Measurements from ENCODE around the gene DRD3.

DRD3 gene

DNA sequence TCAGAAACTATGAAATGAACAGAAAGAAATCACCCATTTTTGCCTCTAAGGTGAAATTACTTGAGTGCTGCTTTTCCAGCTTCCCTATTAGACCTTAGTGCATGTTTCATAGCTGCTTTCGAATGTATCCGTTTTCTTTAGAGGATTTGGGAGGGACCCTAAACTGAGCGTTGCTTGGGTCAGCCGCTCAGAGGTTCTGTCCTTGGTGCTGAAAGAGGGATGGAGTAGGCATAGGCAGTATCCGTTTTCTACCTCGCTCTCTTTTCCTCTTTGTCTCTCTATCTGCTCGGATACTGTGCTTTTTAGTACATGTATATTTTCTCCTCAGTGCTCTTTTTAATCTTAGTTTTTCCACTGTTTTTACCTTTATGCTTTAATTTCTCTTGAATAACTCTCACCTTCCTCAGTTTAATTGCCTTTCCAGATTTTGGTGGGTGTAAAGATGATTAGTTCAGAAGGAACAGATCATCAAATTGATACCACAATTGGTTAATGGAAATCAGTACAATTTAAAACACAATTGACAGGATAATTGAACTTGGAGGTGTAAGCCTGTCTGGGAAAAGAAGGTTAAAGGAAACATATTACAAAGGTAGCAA lies at the start of gene DRD3:
Gene DRD3 (minus strand): TSS at position 283 of the 599 bp plus-strand sequence. CDS start 7,060 bp downstream, outside the sequence.
- DNase-seq: peak; percentile 9

DNA sequence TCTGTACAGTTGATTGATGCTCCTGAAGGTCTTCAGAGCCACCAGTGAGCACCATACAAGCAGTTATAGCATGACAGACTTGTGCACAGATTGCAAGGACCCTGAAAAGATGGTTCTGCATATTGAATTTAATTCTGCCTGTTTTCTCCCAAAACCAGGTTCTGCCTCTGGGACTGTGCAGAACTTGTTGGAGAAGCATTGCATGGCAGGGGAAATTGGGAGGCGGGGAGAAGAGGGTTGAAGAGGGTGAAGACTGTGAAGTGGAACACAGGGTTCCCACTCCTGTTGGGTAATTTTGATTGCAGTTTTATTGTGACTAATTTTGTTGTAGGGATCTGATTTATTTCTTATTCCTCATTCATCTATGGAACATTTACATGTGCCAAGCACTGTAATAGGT lies 48.2 kb upstream of the DRD3 start:
- no peak for DNase-seq

DNA sequence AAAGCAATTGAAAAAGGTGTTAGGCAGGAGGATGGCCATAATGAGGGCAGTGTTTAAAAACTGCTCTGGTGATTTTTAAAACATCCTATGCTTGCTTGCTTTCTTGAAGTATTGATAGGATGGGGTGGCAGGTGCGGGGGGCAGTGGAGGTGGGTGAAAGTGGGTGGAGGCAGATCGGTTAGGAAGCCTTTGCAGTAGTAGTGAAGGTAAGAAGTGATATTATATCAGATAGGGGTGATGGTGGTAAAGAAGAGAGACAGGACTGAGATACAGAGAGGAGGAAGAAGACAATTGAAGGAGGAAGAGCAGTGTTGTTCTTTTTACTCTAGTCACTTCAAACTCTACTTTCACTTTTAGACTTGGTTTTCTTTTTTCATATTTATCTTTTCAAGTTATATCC lies 47.5 kb upstream of the DRD3 start:
- no peak for DNase-seq

DNA sequence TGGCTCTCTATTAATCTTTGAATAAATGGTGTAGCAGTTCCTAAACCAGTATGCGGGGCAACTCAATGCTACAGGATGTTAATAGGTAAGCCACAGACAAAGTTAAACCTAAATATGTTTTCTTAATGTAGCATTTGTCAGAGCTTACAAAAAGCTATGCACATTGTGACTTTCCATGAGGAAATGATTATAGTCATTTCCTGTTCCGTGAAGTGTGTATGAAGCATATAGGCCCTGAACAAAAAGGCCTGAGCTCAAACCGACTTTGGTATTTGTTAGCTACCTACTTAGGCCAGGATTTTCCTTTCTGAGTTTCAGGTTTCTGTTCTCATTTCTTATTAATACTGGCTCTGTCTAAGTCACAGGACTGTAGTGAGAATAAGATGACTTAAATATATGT lies 44.3 kb upstream of the DRD3 start:
- no peak for DNase-seq

DNA sequence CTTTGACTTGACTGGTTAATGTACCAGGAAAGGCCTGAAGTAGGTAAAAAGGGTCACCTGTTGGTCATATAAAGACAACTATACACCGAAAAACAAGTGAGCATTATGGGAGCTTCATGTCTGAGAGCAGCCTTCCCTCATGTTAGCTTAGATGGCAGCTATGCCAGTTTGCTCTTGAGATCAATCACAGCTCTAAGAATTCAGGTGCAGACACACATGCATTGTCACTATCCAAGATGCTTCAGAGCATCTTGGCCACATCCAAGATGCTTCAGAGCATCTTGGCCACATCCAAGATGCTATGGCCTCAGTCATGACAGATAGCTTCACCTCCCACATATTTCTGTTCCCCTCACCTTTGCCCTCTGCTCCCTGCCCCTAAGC lies 43.0 kb upstream of the DRD3 start:
- DNase-seq: no peak

DNA sequence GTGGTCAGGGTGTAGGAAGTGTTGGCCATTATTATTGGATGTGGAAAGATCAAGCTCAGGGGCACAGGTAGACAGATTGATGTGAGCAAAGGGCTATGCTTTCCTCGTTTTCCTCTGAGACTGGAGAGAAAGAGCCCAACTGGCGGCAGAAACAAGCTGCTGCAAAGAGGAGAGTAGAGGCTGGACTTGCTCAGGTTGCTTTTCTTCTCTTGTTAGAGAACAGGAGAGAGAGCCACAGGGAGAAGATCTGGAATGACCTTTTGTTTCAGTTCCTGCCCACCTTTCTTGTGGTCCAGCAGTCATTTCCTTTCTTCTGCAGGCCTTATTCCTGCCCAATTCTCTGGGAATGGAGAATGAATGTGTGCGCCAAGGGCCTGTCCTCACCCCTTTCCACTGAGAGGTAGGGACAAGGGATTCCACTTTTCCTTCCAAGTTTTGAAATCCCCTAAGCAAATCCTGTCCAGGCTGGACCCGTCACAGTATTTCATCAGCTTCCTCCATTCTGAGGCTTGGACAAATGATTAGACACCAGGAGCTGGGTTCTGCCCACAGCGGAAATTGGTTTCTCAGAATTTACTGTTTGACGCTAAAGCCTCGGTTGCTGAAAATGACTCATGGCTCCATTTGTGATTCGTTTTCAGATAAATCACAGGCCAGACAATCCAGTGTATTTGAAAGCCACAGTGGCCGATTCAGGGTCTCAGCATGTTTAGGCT lies 42.5 kb upstream of the DRD3 start:
- peak; percentile 68 for DNase-seq

DNA sequence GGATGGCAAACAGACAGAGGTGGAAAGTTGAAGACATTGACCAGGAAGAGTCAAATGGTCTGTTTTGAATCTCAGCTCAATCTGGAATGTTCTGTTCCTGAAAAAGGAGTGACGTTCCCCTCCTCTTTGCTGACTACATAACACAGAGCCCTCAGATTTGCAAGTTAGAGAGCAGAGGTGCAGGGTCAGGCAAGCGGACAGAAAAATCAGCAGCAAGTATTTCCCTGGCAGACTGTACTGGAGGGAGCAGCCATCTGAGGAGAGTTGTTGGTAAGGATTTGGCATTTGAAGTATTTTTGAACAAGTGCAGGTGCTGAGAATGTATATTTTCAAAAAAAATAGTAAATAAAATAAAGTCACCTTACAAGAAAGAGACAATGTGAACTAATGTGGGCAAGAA lies 40.9 kb upstream of the DRD3 start:
- no peak for DNase-seq

DNA sequence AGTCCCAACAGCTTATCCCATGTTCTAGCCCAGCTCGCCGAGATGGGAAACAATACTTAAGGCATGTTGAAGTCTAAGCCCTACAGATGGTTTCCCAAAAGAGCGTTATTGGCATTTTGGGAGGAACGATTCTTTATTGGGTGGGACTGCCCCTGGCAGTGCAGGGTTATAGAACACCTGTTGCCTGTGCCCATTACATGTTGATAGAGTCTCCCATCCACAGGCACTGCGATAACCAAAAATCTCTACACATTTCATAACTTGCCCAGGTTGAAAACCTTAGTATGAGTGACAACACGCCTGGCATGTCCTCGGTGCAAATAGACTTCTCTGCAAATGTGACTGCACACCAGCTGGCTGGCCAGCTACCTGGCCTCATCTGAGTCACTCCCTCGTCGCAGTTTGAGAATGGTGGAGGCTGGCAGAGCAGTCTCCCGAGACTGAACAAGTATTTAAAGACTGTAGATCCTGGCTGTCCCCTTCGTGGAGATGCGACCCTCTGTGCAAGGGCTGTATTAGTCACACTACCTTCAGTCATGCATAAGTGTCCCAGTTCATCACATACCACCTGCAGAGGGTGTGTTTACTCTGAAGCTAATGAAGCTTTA lies 39.8 kb upstream of the DRD3 start:
- peak; percentile 38 for DNase-seq

DNA sequence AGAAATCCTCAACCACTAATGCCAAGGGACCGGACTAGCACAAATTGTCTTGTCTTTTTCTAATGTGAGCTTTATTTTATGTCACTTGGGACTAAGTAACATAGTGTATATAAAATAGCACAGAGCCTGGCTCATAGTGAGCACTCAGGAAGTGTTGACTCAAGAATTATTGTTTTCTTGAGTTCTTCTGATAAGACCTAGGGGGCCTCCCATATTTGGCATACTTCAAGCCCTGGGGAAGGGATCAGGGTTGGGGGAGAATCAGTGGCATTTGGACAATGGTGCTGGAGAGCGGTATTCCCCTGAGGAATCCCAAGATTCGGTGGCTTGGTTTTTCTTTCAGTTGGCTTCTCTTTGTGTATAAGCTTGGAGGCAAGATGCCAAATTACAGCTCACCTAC lies 39.2 kb upstream of the DRD3 start:
- no peak for DNase-seq

DNA sequence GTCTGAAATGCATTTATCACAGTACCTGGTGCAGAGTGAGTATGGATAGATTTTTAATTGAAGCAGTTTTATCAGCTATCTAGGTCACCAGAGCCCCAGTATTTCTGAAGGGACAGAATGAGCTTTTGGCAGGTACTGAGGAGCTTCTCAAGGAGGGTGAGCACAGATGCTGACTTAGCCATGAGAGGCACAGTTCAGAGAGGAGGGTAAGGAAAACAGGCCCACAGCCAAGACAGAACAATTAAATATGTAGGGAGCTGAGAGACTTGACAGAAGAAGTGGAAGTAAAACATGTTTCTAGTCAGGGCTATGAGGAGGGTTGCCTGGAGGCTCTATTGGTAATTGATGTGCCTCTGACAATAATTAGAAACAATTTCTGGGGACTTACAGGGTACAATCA lies 38.4 kb upstream of the DRD3 start:
- no peak for DNase-seq

DNA sequence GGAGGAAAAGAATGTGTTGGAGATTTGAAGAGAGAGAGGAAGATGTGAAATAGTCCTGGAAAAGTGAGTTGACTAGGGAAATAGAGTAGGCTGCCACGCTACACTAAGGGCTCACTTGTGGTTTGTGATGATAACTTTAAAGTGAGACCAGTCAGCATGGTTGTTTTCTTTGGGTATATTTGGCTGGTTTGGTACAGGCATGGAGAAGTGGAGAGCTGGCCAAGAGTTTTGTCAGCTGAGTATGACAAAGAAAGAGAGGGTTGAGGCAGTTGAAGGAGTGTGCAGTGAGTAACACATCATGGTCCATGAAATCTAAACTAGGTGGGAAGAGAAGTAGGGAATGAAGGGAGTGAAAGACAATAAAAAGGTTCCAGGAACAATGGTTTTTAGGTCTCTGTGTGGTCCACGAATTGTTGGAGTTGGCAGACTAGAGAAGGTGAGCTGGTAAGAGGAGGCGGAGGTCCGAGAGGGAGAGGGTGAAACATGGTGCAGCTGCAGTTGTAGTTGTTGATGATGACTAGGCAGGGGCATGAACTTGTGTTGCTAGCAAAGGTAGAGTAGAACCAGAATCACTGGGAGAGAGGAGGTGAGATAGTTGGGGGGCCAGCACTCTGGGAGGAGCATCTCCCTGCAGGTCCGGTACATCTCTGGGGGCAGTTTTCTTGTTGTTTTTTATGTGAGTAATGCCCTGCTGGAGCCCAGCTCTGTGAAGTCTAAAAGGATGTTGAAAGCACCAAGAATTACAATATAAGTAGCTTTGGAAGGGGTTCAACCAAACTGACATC lies 37.5 kb upstream of the DRD3 start:
- no peak for DNase-seq

DNA sequence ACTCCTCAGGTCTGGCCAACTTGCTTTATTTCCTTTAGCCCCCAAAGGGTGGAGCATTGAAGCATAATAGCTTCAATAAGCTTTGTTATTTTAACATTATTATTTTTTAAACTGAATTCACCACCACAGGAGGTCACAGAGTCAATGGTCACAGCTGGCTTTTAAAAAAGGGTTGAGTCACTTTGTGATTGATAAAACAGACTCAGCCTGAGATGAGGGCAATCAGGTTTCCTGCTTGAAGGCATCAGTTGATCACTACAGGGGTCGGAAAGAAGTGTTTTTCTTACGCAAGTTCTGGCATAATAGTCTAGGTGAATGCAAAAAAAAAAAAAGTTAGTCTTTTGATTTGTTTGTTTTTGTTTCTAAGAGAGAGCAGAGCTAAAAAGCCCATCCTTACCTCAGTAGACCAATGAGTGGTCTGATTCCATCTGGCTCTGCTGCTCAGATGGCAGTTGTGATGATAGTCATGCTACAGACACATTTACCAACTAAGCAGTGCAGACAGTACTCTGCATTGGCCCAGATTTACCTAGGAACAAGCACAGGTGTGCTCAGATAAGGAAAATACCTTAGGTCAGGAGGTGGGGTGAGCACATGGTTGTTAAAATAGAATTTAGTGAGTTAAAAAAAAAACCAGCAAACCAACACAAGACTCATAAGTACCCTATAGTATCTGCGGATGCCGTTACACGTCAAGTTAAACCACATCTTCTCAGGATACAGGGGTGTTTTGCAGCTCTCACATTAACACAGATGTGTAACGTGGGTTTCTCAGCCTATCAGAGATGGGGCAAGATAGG lies 35.9 kb upstream of the DRD3 start:
- DNase-seq: no peak

DNA sequence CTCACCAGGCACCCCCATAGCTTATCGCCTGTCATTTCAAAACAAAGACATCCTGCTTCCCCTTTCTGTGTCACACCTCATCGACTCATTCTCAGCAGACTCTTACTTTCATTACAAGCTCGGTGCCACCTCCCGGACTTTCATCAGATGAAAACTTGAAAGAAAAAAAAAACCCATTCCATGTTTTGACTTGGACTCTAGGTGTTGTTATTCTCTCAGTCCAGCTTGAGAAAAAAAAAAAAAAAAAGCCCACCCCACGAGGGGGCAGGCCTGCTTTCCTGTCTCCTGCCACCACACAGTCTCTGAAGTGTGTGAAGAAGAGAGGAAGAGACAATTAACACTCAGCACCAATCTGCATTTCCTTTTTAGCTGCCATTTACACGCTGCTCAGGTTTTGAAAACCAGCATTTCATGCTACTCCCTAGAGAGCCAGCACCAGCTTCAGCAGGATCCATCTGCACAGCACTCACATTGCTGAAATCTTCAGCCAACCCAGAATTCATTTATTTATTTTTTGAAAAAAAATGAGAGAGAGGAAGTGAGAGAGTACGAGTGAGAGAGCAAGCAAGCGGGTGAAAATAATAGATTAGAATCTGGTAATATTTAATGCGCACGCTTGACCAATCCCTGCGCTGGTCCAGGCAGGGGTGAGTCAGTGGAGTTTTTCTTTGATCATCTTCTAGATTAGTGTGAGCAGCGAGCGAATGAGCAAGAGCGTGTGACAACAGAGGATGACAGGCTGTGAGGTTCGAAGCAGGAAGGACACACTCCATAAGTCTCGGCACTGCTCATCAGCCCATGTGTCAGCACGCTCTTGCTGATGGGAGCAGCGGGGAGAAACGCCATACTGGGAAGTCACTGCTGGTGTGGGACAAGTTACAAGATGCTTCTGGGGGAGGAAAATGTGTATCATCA lies 35.0 kb upstream of the DRD3 start:
- peak; percentile 80 for DNase-seq

DNA sequence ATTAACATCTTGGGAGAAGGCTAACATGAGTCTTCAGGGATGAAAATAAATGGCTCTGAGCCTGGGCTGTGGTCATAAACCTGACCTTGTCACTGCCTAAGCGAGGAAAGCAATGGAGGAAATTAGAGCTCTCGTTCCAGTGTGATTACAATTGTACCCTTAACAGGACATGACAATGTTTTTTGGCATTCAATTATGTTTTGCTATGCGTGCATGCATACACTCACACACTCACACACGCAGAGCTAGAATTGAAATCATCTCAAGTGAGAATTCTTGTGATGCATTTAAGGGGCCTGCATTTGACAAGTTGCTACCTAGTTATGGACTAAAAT lies 34.4 kb upstream of the DRD3 start:
- DNase-seq: no peak

DNA sequence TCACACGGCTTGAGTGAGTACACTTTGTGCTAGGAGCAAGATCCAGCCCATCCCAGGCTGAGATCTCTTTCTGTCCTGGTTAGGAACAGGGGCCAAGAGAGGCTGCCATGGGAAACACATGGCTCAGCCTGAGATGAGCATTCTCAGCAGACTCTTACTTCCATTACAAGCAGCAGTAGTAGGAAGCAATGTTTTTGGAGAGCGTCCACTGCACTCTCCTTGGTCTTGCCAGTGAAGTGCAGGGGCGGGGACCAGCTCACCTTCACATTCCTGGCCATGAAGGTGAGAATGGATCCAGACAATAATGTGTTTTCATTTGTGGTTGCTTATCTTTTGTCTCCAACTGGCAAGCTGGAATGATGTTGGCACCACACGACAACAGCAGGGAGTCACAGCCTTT lies 33.8 kb upstream of the DRD3 start:
- DNase-seq: no peak

DNA sequence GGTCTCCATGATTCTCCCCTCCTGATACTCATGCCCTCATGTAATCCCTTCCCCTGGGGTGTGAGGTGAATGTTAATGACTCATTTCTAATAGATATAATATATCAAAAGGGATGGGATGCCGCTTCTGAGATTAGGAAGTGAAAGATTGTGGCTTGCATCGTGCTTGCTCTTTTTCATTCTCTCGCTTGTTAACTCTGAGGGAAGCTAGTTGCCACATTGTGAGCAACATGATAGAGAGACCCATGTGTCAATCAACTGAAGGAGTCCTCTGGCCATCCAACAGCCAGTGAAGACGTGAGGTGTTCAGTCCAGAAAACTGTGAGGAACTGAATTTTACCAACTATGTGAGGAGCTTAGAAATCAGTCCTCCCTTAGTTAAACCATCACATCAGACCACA lies 28.9 kb upstream of the DRD3 start:
- no peak for DNase-seq

DNA sequence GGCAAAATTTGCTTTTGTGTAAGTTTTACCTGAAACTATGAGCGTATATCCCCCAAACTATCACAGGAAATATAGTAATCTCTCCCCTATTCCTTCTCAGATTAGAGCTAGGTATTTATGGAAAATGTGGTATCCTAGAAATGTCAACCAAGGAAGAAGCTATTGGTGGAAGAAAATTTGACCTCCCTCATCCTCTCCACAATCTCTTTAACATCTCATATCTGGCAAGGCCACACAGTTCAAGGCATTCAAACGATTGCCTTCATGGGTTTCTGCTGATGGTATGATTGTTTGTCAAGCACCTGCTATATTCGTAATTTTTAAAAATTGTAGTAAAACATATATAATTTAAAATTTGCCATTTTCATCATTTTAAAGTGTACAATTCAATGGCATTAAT lies 27.5 kb upstream of the DRD3 start:
- no peak for DNase-seq

DNA sequence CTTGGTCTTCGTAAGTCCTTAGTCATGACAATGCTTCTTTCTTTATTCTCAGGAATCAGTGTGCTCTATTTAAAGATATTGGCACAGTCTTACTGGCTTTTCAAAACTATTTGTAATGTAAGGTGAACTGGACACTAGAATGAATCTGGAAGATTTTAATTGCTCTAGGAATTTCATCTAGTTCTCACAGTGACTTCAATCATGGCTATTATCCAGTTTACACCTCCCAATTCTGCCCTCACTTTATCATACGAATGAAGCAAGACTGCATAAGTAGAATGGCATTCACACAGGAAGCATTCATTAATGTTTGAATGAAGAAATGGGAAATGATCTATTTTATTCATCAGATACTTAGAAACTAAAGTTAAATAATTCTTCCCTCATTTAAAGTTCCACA lies 26.7 kb upstream of the DRD3 start:
- DNase-seq: no peak

DNA sequence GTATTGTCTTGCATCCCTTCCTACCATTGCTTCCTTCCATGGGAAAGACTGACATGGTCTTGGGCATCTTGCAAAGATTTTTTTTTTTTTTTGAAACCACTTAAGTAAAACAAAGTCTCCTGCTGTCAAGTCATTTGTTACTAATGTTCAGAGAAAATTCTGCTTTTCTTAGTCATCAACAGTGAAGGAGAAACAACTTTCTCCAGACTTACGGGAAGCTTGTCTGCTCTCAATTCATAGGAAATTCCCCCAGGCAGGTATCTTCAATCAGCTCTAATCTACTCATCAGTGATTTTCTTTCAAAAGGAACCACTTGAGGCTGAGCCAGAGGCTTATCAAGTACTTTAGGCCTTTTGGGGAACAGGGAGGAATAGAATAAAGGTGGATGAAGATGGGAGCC lies 15.9 kb upstream of the DRD3 start:
- DNase-seq: no peak

DNA sequence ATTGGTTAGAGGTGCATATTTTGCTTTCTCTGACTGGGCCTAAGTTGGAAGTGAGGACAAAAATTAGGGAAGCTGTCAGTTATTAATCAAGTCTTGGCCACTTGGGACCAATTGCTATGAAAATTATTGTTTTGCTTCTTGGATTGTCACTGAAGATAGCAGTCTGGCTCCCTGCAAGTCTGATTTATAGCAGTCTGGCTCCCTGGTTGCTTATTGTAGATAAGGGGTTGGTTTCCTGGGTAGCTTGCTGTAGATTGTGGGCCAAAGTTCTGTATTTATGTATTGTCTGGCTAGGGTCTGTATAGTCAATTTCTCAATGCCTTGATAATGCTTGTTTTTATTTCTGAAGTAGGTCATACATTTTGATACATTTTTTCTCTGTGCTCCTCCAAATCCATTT lies 13.3 kb upstream of the DRD3 start:
- DNase-seq: no peak

DNA sequence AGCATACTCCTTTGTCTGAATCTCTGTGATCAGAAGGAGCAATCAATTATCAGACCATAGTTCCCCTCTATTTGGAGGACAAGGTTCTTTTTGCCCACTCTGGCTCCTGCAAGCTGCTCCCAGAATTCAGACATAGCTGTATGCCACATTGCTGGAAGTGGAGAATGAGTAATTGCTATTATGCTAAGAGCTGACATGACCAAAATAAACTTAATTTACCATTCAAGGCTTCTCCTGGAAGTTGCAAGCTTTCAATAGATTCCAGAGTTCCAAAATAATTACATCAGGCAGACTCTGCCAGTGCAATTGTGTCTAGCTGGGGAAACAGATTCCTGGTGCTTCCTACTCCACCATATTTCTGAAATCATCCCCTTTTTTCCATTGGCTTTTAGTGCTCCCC lies 7.6 kb upstream of the DRD3 start:
- DNase-seq: no peak

DNA sequence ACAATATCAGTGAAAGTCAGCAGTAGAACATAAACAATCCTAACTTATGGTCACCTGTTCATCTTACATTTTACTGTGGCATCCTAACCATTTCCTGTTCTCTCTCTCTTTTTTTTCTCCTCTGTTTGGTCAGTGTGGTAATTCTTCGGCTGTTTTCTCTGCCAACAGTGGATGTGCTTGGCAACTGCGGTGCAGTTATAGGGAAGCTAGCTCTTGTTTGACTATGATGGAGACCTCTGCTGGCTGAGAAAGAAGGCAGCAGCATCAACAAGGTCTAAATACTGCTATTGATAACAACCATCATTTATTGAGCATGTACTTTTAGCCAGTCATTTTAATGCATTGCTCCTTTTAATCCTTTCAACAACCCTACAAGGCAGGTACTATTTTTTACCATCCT lies 723 bp upstream of the DRD3 start:
- DNase-seq: no peak
